WERI-Rb-1 (cell line): ENCODE data around the gene ARHGEF19.

Experiments used
- DNase-seq: peaks from one replicate; pipeline ENCODE4 v3.0.0-alpha.2; 2020
- H3K27ac ChIP-seq: fragments of 250-450 bp; sonication (Bioruptor Pico); 2 replicates; pipeline ENCODE4 v1.5.1; 2020; ENCODE audit warnings: mild to moderate bottlenecking, moderate library complexity
- H3K27me3 ChIP-seq: fragments of 250-450 bp; sonication (Bioruptor Pico); 2 replicates; pipeline ENCODE4 v1.5.1; 2021; ENCODE audit warnings: mild to moderate bottlenecking, low read depth, moderate library complexity; ENCODE audit not compliant: insufficient read depth, severe bottlenecking
- H3K36me3 ChIP-seq: fragments of 250-450 bp; sonication (Bioruptor Pico); 2 replicates; pipeline ENCODE4 v1.5.1; 2020; ENCODE audit warnings: mild to moderate bottlenecking, moderate library complexity
- H3K4me3 ChIP-seq: 2 replicates; pipeline ENCODE4 v1.5.1; 2011; ENCODE audit warnings: low read depth, mild to moderate bottlenecking, control low read depth, low read length
- H3K9me3 ChIP-seq: fragments of 250-450 bp; sonication (Bioruptor Pico); 2 replicates; pipeline ENCODE4 v1.5.1; 2021; ENCODE audit warnings: mild to moderate bottlenecking, moderate library complexity; ENCODE audit not compliant: severe bottlenecking
- CTCF ChIP-seq: IDR thresholded peaks from 2 replicates; pipeline ENCODE4 v1.5.1; 2011; ENCODE audit warnings: low read depth, mild to moderate bottlenecking, control low read depth, inconsistent platforms, low read length

Gene ARHGEF19

GRCh38 chr1:16151196-16151994 lies 61.1 kb downstream of the ARHGEF19 start:
- Histone ChIP-seq H3K27me3 (peaks cover 30% of the 10 kb centered on the region), H3K36me3 (no peaks in the 10 kb centered on the region), H3K4me3 (no peak overlapping the region), H3K9me3 (no peaks in the 10 kb centered on the region), H3K27ac (no peak overlapping the region)
- peak; percentile 83 for DNase-seq
- peak; percentile 34; the same call in 1 of the 2 replicates for TF ChIP-seq CTCF

- Histone ChIP-seq H3K4me3 (no peak overlapping the region), H3K9me3 (no peaks in the 10 kb centered on the region), H3K36me3 (no peaks in the 10 kb centered on the region), H3K27ac (no peak overlapping the region), H3K27me3 (peaks cover 21% of the 10 kb centered on the region)
- no peak for TF ChIP-seq CTCF
- no peak for DNase-seq
Observed at GRCh38 chr1:16150508-16150907, 61.9 kb downstream of the ARHGEF19 start.

- no peak overlapping the region for H3K4me3 ChIP-seq
- H3K9me3 ChIP-seq = no peaks in the 10 kb centered on the region
- H3K36me3 ChIP-seq = no peaks in the 10 kb centered on the region
- TF ChIP-seq CTCF = no peak
- DNase-seq = no peak
- peaks cover 15% of the 10 kb centered on the region for H3K27me3 ChIP-seq
- no peak overlapping the region for H3K27ac ChIP-seq
Observed at GRCh38 chr1:16149702-16150488, 62.6 kb downstream of the ARHGEF19 start.

- Histone ChIP-seq H3K36me3 (no peaks in the 10 kb centered on the region), H3K9me3 (no peaks in the 10 kb centered on the region), H3K27ac (no peak overlapping the region), H3K27me3 (peaks cover 7% of the 10 kb centered on the region), H3K4me3 (no peak overlapping the region)
- DNase-seq = no peak
- TF ChIP-seq CTCF = no peak
Observed at GRCh38 chr1:16149146-16149545, 63.3 kb downstream of the ARHGEF19 start.

GRCh38 chr1:16148329-16149092 lies 63.9 kb downstream of the ARHGEF19 start:
- Histone ChIP-seq H3K27ac (no peak overlapping the region), H3K4me3 (no peak overlapping the region), H3K9me3 (no peaks in the 10 kb centered on the region), H3K36me3 (no peaks in the 10 kb centered on the region), H3K27me3 (peaks cover under 1% of the 10 kb centered on the region)
- DNase-seq = no peak
- TF ChIP-seq CTCF = no peak
